ENCODE results near the gene HLA-DPA1.
"Not testable (repeated sequence)": the region's sequence is repeated elsewhere in the genome, so short reads cannot be mapped to it uniquely, and the experiment has no call there.

HLA-DPA1 gene

DNA sequence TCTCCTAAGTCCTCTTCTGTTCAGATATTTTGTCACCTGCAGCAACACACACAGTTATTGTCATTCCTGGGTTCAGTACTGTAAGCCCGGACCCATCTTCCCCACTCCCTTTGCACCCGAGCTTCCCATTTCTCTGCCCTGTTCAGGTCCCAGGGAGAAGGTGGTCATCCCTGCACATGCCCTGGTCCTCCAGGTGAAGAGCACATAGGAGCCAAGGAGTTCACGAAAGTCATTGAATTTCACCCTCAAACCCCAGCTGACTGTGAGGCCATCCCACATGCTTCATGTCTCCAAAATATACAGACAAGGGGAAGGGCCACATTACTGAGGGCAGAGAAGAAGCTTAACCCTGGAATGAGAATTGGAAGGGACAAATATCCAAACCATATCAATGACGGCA lies 8.1 kb downstream of the HLA-DPA1 start:
- in situ Hi-C loops (cut with MboI; ENCODE audit: low sequenced_read_pairs): no loop called here

DNA sequence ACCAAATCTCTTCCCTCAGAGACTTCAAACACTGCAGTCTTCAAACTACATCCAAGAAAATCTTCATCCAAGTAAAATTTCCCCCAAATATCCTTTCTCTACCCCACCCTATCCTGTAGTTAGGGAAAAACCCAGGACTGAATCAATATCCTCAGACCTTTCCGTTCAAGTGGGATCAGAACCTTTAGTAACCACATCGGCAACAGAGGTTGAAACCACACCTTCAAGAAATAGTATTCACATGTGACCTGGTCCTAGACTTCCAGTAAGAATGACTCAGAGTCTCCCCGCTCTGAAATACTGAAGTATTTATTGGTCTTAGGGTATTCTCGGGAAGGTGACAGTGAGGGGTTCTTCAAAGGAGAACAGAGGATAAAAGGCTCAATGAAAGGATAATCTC lies 8.7 kb downstream of the HLA-DPA1 start:
- in situ Hi-C loops (cut with MboI; ENCODE audit: low sequenced_read_pairs): no loop called here

GRCh38 chr6:33063435-33063834 lies 10.0 kb downstream of the HLA-DPA1 start:
- in situ Hi-C loops (cut with MboI; ENCODE audit: low sequenced_read_pairs): not testable (repeated sequence)

DNA sequence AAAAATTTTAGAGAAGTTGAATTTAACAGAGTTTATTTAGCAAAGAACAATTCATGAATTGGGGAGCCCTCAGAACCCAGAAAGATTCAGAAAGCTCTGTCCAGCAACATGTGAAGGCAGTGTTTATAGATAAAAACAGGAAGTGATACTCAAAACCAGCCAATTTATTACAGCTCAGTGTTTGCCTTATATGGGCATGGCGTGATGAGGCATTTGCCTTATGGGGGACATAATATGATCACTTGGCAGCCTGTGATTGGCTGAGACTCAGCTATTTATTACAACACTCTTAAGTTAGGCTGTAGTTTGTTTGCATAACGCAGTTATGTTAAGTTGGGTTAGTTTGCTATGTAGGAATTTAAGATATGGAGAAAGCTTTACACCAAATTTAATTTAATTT lies 11.5 kb downstream of the HLA-DPA1 start:
- in situ Hi-C loops (cut with MboI; ENCODE audit: low sequenced_read_pairs): no loop called here

GRCh38 chr6:33057222-33058150 lies 16.0 kb downstream of the HLA-DPA1 start:
- in situ Hi-C loops (cut with MboI; ENCODE audit: low sequenced_read_pairs): no loop called here

DNA sequence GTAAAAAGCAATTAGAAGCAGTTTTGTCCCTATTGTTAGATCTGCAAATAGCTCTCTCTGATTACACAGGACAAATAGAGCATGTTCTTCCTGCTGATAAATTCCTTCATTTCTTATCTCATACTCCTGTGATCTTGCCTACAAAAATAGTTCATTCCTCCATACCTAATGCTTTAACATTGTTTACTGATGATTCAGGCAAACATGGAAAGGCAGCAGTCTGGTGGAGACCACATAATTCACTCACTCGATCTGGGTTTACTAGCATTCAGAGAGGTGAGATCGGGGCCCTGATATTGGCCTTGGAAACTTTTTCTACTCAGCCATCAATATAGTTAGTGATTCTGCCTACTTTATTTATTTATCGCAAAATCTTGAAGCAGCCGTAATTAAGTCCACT lies 20.2 kb downstream of the HLA-DPA1 start:
- in situ Hi-C loops (cut with MboI; ENCODE audit: low sequenced_read_pairs): no loop called here

- in situ Hi-C loops (cut with MboI; ENCODE audit: low sequenced_read_pairs): no loop called here
Measured at GRCh38 chr6:33052627-33053026, 20.8 kb downstream of the HLA-DPA1 start.

DNA sequence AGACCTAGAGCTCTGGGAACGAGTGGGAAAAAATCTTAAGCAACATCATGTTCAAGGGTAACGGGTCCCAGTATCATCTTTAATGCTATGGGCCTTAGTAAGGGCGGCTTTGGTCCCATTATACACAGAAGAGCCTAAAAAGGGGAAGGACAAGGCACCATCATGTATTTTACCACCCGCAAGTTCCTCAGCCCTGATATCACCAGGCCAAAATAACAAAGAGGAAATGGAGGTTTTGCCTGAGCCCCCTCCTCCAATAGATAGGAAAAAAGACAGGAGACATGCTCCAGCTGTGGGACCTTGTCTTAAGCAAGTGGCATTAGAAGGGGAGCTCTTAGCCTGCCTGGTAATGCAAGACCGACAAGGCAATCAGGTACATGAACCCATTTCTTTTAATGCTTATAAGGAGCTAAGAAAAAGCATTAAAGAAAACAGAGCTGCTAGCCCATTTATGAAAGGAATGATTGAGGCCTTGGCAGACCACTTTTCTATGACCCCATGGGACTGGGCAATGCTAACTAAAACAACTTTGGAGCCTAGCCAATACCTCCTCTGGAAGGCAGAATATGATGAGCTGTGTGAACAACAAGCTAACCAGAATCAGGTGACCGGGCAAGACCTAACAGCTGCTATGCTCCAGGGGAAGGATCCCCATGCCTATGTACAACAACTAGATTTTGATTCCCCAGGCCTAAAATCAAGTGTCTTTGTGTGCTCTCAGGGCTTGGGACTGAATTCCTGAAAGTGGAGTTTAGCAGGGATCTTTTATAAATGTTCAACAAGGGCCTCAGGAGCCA lies 23.2 kb downstream of the HLA-DPA1 start:
- in situ Hi-C loops (cut with MboI; ENCODE audit: low sequenced_read_pairs): no loop called here

GRCh38 chr6:33049323-33050013 lies 24.0 kb downstream of the HLA-DPA1 start:
- in situ Hi-C loops (cut with MboI; ENCODE audit: low sequenced_read_pairs): no loop called here

GRCh38 chr6:33040157-33040556 lies 33.3 kb downstream of the HLA-DPA1 start:
- in situ Hi-C loops (cut with MboI; ENCODE audit: low sequenced_read_pairs): no loop called here

DNA sequence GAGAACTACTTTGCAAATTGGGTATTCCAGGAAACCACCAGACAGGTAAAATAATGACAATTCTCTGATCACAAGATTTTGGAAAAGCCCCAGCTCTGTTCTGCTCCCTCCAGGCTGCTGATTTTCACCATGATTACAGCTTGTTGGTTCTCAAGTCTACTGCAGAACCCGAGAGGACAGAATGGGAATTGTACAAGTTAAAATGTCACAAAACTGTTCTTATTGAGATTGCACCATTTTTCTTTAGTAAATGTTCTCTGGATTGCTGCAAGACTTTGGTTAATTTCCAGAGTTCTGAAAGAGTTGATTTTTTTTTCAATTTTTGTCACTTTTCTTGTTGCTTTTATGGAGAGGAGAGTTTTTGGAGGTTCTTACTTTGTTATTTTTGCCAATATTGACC lies 36.9 kb downstream of the HLA-DPA1 start:
- in situ Hi-C loops (cut with MboI; ENCODE audit: low sequenced_read_pairs): no loop called here

GRCh38 chr6:33034554-33034953 lies 38.9 kb downstream of the HLA-DPA1 start:
- in situ Hi-C loops (cut with MboI; ENCODE audit: low sequenced_read_pairs): no loop called here

DNA sequence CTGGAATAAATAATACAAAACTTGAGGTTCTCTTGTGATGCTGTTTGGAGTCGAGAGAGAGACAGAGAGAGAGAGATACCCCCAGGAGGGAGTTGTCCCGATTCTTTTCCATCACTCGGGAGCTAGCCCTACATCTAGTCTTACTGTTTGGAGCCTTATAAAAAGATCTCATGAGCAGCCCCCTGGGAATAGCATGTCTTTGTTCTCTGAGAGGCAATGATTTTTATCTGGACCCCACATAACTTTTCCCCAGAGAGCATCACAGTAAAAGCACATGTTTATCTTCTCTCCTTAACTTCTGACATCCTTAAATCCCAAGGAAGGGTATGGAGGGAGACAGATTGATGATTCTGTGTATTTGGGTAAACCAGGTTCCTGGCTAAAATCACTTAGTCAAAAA lies 43.2 kb downstream of the HLA-DPA1 start:
- in situ Hi-C loops (cut with MboI; ENCODE audit: low sequenced_read_pairs): no loop called here

GRCh38 chr6:33029328-33030184 lies 43.9 kb downstream of the HLA-DPA1 start:
- in situ Hi-C loops (cut with MboI; ENCODE audit: low sequenced_read_pairs): no loop called here

GRCh38 chr6:33028220-33028849 lies 45.1 kb downstream of the HLA-DPA1 start:
- in situ Hi-C loops (cut with MboI; ENCODE audit: low sequenced_read_pairs): no loop called here

DNA sequence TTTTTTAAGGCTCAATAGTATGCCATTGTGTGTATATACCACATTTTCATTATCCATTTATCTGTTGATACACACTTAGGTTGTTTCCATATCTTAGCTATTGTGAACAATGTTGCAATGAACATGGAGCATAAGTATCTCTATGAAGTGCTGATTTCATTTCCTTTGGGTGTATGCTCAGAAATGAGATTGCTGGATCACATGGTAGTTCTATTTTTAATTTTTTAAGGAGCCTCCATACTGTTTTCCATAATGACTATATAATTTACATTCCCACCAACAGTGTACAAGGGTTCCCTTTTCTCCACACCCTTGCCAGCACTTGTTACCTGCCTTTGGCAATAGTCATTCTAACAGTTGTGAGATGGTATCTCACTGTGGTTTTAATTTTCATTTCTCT lies 48.9 kb downstream of the HLA-DPA1 start:
- in situ Hi-C loops (cut with MboI; ENCODE audit: low sequenced_read_pairs): no loop called here

- in situ Hi-C loops (cut with MboI; ENCODE audit: low sequenced_read_pairs): no loop called here
Measured at GRCh38 chr6:33023536-33023935, 49.9 kb downstream of the HLA-DPA1 start.

GRCh38 chr6:33021917-33022316 lies 51.5 kb downstream of the HLA-DPA1 start:
- in situ Hi-C loops (cut with MboI; ENCODE audit: low sequenced_read_pairs): no loop called here

- in situ Hi-C loops (cut with MboI; ENCODE audit: low sequenced_read_pairs): no loop called here
Measured at GRCh38 chr6:33019372-33019771, 54.1 kb downstream of the HLA-DPA1 start.

GRCh38 chr6:33018904-33019303 lies 54.5 kb downstream of the HLA-DPA1 start:
- in situ Hi-C loops (cut with MboI; ENCODE audit: low sequenced_read_pairs): no loop called here
